Type B pancreatic cell (in vitro differentiated cells): ENCODE data around the gene CHTOP. TPM values are rescaled to one million over a fixed set of nuclear protein-coding genes. Genes with fewer than 3 reads are reported as not detected.

Source experiments
- DNase-seq: peaks from one replicate; pipeline ENCODE4 v3.0.0; 2021; ENCODE audit warnings: mixed read lengths; ENCODE audit not compliant: unreplicated experiment; ENCODE audit errors: extremely low spot score
- H3K27ac Mint-ChIP-seq: 2 replicates; pipeline ENCODE4 v1.8.0; 2021; ENCODE audit warnings: mild to moderate bottlenecking, mixed read lengths
- H3K27me3 Mint-ChIP-seq: 2 replicates; pipeline ENCODE4 v1.8.0; 2021; ENCODE audit warnings: mixed read lengths
- H3K36me3 Mint-ChIP-seq: 2 replicates; pipeline ENCODE4 v1.8.0; 2021; ENCODE audit warnings: mixed read lengths
- H3K4me1 Mint-ChIP-seq: one replicate; pipeline ENCODE4 v1.8.0; 2021; ENCODE audit warnings: mixed read lengths; ENCODE audit not compliant: unreplicated experiment
- H3K4me3 Mint-ChIP-seq: 2 replicates; pipeline ENCODE4 v1.8.0; 2021; ENCODE audit warnings: mild to moderate bottlenecking, mixed read lengths
- H3K9me3 Mint-ChIP-seq: 2 replicates; pipeline ENCODE4 v1.8.0; 2021; ENCODE audit warnings: mixed read lengths
- CTCF ChIP-seq: fragments of 200-600 bp; sonication (generic); conservative IDR thresholded peaks from 2 replicates; pipeline ENCODE4 v1.5.0; 2021; ENCODE audit warnings: antibody characterized with exemption, mild to moderate bottlenecking
- total RNA-seq: library from RNA; stranded (reverse); gene quantifications from 2 replicates; pipeline ENCODE4 v1.2.1, GENCODE V29; 2021; ENCODE audit warnings: low replicate concordance

CHTOP gene
- total RNA-seq, 1 donor from 2014 or later = 108 TPM

- H3K27ac Mint-ChIP-seq = no peak overlapping the region
- peaks cover 60% of the 10 kb centered on the region for H3K27me3 Mint-ChIP-seq
- TF ChIP-seq CTCF = peak; percentile 69
- no peak for DNase-seq
- peak overlapping the region; percentile 83 for H3K4me3 Mint-ChIP-seq
- no peaks in the 10 kb centered on the region for H3K36me3 Mint-ChIP-seq
- H3K4me1 Mint-ChIP-seq = peaks cover 16% of the 10 kb centered on the region
- H3K9me3 Mint-ChIP-seq = no peaks in the 10 kb centered on the region
Observed at GRCh38 chr1:153679337-153680119, 45.7 kb downstream of the CHTOP start.

DNA sequence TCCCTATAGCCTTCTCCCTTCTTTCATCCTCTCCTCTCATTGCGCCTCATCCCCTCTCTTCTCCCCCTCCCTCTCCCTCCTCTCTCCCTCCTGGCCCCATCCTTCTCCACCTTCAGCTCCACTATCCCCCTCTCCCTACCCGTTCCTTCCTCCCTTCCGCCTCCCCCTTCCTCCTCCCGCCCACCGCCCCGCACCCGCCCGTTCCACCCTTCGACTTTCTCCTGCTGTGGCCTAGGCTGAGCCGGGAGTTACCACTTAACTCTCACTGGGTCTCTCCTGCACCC lies 46.2 kb downstream of the CHTOP start:
- DNase-seq = no peak
- Mint-ChIP-seq H3K27ac (no peak overlapping the region), H3K9me3 (no peaks in the 10 kb centered on the region), H3K4me1 (peaks cover 16% of the 10 kb centered on the region), H3K36me3 (no peaks in the 10 kb centered on the region), H3K4me3 (peak overlapping the region; percentile 83), H3K27me3 (peaks cover 61% of the 10 kb centered on the region)
- TF ChIP-seq CTCF = no peak

DNA sequence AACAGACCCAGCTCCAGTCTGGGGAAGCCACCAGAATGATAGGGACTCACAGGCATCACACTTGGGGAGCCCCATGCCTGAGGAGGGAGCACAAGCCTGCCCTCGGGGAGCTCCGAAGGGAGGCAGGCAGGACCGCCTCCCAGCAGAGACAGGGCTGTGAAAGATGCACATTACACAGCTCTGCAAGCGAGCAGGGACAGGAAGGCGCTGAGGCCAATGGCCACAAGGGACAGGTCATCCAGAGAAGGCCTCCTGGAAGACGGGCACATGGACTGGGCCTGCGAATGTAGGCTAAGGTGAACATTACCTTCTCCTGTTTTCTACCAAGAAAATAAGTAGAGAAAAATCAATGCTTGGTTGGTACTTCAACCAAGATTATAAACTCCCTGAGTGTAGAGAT lies 48.9 kb downstream of the CHTOP start:
- DNase-seq = no peak
- Mint-ChIP-seq H3K4me3 (no peak overlapping the region), H3K4me1 (peaks cover 20% of the 10 kb centered on the region), H3K27ac (no peak overlapping the region), H3K36me3 (no peaks in the 10 kb centered on the region), H3K27me3 (peaks cover 58% of the 10 kb centered on the region), H3K9me3 (no peaks in the 10 kb centered on the region)
- TF ChIP-seq CTCF = no peak

GRCh38 chr1:153683854-153684253 lies 50.0 kb downstream of the CHTOP start:
- Mint-ChIP-seq H3K27ac (peak overlapping the region; percentile 55), H3K4me3 (peak overlapping the region; percentile 30), H3K27me3 (peaks cover 53% of the 10 kb centered on the region), H3K9me3 (no peaks in the 10 kb centered on the region), H3K36me3 (no peaks in the 10 kb centered on the region), H3K4me1 (peaks cover 18% of the 10 kb centered on the region)
- DNase-seq = no peak
- no peak for TF ChIP-seq CTCF

- no peak for TF ChIP-seq CTCF
- no peak overlapping the region for H3K4me3 Mint-ChIP-seq
- DNase-seq = no peak
- peaks cover 48% of the 10 kb centered on the region for H3K27me3 Mint-ChIP-seq
- no peaks in the 10 kb centered on the region for H3K9me3 Mint-ChIP-seq
- H3K36me3 Mint-ChIP-seq = no peaks in the 10 kb centered on the region
- H3K4me1 Mint-ChIP-seq = peaks cover 18% of the 10 kb centered on the region
- no peak overlapping the region for H3K27ac Mint-ChIP-seq
Observed at GRCh38 chr1:153684892-153685291, 51.0 kb downstream of the CHTOP start.
